ENCODE measurements around the gene TBC1D24.

The TBC1D24 gene

GRCh38 chr16:2500430-2500917 lies 25.5 kb downstream of the TBC1D24 start:
- no peak for DNase-seq

DNA sequence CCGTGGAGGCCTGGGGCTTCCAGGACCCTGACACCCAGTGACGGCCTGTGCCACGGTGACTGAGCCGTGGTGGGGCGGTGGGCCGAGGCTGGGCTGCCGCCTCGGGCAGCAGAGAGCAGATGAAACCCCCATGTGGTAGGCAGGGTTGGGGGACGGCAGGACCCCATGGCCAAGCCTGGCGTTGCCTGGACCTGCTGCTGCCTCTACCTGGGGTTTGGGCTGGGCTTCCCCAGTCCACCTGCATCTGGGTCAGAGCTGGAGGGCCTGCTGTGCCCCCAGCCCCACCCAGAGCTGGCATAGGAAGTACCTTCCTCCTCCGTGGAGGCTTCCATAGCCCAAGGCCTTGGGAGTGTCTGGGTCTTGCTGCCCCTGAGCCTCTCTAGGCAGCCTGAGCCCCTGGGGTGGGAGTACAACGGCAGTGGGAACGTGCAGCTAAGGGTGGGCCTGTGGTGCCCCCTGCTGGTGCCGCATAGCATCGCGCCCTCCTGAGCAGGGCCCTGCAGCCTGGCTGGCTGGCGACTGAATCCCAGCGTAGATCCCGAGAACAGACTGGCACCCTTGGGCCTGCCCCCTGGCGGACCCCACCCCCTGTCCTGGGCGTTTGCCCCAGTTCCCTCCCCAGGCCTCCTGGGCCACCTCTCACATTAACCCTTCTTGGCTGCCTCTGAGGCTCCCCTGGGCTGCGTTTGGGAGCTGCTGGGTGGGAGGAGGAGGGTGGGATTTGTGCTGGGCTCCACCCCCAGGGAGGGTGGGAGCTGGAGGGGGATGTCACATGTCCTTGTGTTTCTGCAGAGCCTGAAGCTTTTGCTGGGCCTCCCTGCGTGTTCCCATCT lies 26.2 kb downstream of the TBC1D24 start:
- peak; percentile 78 to 86 for DNase-seq

DNA sequence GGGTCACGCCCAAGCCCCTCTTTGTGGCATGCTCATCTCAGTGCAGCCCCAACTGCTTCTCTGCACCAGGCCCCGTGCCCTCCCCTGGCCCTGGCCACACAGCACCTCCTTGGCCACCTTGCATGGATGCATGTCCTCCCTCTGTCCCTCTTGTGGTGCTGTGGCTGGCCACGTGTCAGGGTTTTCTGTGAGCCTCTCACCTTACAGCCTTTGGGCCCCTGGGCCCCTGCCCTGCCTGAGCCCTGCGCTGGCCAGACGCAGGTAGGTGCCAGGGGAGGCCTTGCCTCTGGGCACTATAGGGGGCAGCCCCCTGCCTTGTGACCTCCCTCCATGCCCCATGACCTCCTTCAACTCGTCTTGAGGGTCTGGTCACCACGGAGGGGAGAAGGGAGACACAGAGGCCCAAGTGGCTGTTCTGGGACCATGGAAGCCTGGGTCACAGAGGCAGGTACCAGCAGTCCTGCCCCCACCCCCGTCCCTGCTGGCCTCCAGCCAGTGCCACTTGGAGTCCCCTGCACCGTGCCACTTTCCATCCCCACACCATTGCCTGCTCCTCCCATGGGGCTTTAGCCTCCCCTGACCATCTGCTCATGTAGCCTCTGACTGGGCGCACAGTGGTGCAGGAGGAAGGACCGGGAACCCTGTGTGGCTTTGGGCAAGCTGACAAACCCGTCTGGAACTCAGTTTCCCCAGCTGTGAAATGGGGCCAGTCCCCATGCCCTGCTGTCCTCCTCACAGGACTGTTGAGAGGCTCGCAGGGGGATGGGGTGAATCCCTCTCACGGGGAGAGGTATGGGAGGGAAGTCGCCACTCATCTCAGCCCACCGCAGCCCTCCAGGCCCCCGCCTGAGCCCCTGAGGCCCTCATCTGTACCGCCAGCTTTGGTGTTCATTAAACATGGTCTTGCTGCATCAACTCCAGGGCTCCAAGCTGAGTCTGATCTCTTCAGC lies 27.3 kb downstream of the TBC1D24 start:
- DNase-seq, result no peak

DNA sequence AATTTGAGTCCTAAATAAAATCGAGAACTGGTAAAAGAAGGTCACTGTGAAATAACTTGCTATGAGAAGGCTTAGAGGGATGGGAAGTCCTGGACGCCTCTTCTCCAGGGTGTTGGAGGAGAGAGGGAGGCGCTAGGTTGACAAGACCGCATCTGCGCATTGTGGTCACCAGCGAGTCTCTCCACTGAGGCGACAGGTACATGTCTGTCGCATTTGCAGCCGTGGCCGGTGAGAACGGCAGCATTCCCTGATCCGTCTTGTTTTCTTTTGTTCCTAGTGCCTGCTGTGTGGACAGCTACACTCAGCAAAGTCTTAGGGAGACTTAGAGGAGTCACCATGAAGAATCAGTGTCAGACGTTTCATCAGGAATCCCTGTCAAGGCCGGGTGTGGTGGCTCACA lies 30.8 kb downstream of the TBC1D24 start:
- no peak for DNase-seq

GRCh38 chr16:2507052-2507659 lies 32.2 kb downstream of the TBC1D24 start:
- no peak for DNase-seq

GRCh38 chr16:2507665-2508064 lies 32.7 kb downstream of the TBC1D24 start:
- no peak for DNase-seq

GRCh38 chr16:2508722-2509400 lies 33.9 kb downstream of the TBC1D24 start:
- DNase-seq, result no peak

- no peak for DNase-seq
These were observed 36.3 kb downstream of the TBC1D24 start for GRCh38 chr16:2511128-2511800.

DNA sequence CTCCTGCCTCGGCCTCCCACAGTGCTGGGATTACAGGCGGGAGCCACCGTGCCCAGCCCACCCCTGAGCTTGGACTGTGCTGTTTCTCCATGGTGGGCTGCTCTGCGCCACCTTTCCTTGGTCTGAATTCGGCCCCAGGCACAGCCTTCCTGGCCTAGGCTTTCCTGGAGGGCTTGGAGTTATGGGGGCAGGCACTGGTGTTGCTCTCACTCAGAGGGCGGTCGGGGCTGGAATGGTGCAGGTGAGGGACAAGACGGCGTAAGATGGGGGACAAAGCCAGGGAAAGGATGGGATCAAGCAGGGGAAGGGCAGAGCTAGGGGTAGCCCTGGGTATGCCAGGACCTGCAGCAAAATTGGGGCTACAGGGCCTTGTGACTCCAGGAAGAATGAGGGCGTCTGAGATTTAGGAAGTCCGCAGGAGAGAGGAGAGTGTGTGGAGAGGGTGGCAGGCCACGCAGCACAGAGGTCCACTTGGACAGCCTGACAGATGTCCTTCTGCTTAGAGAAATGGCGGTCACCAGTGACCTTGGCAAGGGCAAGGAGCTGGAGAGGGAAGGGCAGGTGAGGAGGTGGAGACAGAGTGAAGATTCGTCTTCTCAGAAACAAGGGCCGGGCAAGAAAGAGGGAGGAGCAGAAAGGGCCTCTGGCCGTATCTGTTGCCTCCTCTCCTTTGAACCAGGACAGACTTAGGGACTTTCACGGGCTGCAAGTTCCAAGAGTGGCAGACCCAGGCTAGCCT lies 37.2 kb downstream of the TBC1D24 start:
- no peak for DNase-seq

DNA sequence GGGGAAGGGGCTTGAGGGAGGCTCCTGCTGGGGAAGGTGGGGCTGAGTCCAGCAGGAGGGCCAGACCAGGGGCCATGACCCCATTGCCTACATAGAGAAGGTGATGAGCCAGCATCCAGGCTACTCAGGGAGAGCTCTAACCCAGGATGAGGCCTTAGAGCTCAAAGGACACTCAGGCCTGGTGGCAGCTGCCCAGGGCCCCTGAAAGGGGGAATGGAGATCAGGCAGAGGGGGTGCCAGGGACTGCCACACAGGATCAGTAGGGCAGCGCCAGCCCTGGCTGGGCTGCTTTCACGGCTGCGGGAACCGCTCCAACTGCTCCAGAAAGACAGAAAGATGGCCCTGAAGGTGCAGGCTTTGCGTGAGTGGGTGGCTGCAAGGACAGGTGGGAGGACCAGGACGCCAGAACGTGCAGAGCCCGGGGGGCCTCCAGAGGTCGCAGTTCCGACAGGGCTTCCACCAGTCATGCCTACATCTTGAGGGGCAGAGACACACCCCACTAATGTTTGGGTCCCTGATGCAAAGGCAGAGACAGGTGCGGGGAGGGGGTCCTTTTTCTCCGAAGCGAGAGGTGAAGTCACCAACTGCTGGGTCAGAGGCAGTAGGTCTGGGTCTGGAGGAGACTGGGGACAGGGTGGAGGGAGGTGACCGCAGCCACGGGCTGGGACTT lies 37.9 kb downstream of the TBC1D24 start:
- DNase-seq, result no peak

- DNase-seq, result peak; percentile 87 to 89
These were observed 38.7 kb downstream of the TBC1D24 start, which contains the start of gene ATP6V0C for GRCh38 chr16:2513405-2514332. TSS of gene ATP6V0C (plus strand) at chr16:2513952. CDS start at chr16:2514104, 152 bp downstream.

- no peak for DNase-seq
These were observed 39.6 kb downstream of the TBC1D24 start for GRCh38 chr16:2514333-2515179.

- no peak for DNase-seq
These were observed 40.4 kb downstream of the TBC1D24 start for GRCh38 chr16:2515180-2515851.

GRCh38 chr16:2516391-2517240 lies 41.7 kb downstream of the TBC1D24 start:
- no peak for DNase-seq

DNA sequence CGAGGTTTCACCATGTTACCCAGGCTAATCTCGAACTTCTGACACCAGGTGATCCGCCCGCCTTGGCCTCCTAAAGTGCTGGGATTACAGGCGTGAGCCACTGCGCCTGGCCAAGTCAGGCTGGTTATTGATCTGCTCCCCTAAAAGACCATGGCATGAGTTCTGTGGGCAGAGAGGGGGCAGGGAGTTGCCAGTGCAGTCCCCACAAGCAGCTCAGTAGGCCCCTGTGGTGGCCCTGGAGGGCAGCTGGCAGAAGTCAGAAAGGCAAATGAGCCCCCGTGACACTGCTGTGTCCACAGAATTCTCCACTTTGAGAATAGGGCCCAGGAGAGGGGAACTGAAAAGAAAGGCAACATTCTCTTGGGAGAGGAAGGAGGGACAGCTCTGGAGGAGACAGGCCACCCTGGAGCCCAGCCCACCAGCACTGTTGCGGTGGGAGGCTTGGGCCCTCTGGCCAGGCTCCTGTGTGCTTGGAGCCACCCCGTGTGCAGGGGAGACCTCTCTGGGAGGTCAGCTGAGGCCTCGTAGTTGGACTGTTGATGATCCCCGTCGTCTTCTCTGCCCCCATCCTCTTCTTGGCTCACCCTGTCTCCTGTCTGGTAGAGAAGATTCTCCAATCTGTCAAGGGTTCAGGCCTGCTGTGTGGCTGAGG lies 43.2 kb downstream of the TBC1D24 start:
- no peak for DNase-seq

All from stimulated activated CD4-positive, alpha-beta T cell treated with anti-CD3 and anti-CD28 coated beads, Interleukin-2, amount 100 ng/mL, for 48 hours (primary cell).